Skeletal muscle cell (primary cell): ENCODE data around the gene SFRP4.

ENCODE experiments used
- DNase-seq: peaks from one replicate; pipeline ENCODE4 v3.0.0-alpha.2; 2010; ENCODE audit warnings: low read depth
- H3K4me3 ChIP-seq: 2 replicates; pipeline ENCODE4 v1.5.1; 2011; ENCODE audit warnings: low read depth, mild to moderate bottlenecking, control low read depth, low read length, moderate library complexity

The SFRP4 gene

GRCh38 chr7:37927773-37928444 is 11.3 kb upstream of the SFRP4 start:
- no peak for DNase-seq
- H3K4me3 ChIP-seq = no peak overlapping the region

GRCh38 chr7:37925620-37926019 is 9.0 kb upstream of the SFRP4 start:
- no peak for DNase-seq
- no peak overlapping the region for H3K4me3 ChIP-seq

GRCh38 chr7:37924491-37925041 is 7.9 kb upstream of the SFRP4 start:
- H3K4me3 ChIP-seq = no peak overlapping the region
- no peak for DNase-seq

GRCh38 chr7:37923996-37924395 is 7.4 kb upstream of the SFRP4 start:
- no peak overlapping the region for H3K4me3 ChIP-seq
- no peak for DNase-seq

- DNase-seq = no peak
- H3K4me3 ChIP-seq = no peak overlapping the region
These were observed 5.3 kb upstream of the SFRP4 start for GRCh38 chr7:37921876-37922275.

GRCh38 chr7:37920849-37921805 is 4.5 kb upstream of the SFRP4 start:
- no peak for DNase-seq

GRCh38 chr7:37920305-37920848 is 3.8 kb upstream of the SFRP4 start, which contains the start of gene EPDR1:
Gene EPDR1, plus strand, starts transcription at chr7:37920640. Its CDS starts 300 bp downstream, at chr7:37920940.
- peak within 1 kb of the TSS; percentile 49 for H3K4me3 ChIP-seq
- DNase-seq = no peak

More at GRCh38 chr7:37920849-37921805, 4.5 kb upstream of the SFRP4 start:
- H3K4me3 ChIP-seq = peak overlapping the region; percentile 49

- no peak overlapping the region for H3K4me3 ChIP-seq
- DNase-seq = no peak
These were observed 1.9 kb upstream of the SFRP4 start for GRCh38 chr7:37918526-37918925.

GRCh38 chr7:37916017-37916672 is 472 bp downstream of the SFRP4 start:
- DNase-seq = no peak
- H3K4me3 ChIP-seq = peak overlapping the region; percentile 41

- H3K4me3 ChIP-seq = no peak overlapping the region
- DNase-seq = no peak
These were observed 1.2 kb downstream of the SFRP4 start for GRCh38 chr7:37915438-37915837.

GRCh38 chr7:37912756-37913155 is 3.9 kb downstream of the SFRP4 start:
- no peak for DNase-seq
- H3K4me3 ChIP-seq = no peak overlapping the region

GRCh38 chr7:37908221-37908788 is 8.3 kb downstream of the SFRP4 start:
- H3K4me3 ChIP-seq = no peak overlapping the region
- peak; percentile 22 for DNase-seq

GRCh38 chr7:37901890-37902524 is 14.6 kb downstream of the SFRP4 start:
- no peak overlapping the region for H3K4me3 ChIP-seq
- DNase-seq = no peak

GRCh38 chr7:37901236-37901827 is 15.3 kb downstream of the SFRP4 start:
- no peak overlapping the region for H3K4me3 ChIP-seq
- no peak for DNase-seq

GRCh38 chr7:37899712-37900247 is 16.8 kb downstream of the SFRP4 start:
- H3K4me3 ChIP-seq = no peak overlapping the region
- DNase-seq = no peak

GRCh38 chr7:37894671-37895070 is 21.9 kb downstream of the SFRP4 start:
- H3K4me3 ChIP-seq = no peak overlapping the region
- DNase-seq = no peak

GRCh38 chr7:37893359-37893758 is 23.3 kb downstream of the SFRP4 start:
- DNase-seq = no peak
- H3K4me3 ChIP-seq = no peak overlapping the region

GRCh38 chr7:37882086-37882485 is 34.5 kb downstream of the SFRP4 start:
- DNase-seq = no peak
- no peak overlapping the region for H3K4me3 ChIP-seq
